AG08396 (cell line): ENCODE data around the gene ADRA1B.
A peak's percentile ranks its signal among the peaks of the same experiment; 100 is the strongest.

Source experiments
- DNase-seq: peaks from one replicate; pipeline ENCODE4 v3.0.0; 2012; ENCODE audit warnings: low spot score, mixed read lengths

Gene ADRA1B

DNA sequence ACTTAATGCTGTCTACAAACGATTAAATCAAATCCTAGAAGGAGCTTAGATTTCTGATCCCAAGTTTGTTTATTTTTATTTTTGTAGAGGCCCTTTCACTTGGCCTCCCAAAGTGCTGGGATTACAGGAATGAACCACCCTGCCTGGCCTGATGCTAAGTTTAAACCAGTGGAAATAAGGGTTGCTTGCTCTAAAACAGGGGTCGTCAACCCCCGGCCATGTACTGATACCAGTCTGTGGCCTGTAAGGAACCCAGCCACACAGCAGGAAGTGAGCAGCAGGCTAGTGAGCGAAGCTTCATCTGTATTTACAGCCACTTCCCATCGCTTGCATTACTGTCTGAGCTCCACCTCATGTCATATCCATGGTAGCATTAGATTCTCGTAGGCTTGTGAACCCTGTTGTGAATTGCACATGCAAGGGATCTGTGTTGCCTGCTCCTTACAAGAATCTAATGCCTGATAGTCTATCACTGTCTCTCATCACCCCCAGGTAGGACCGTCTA, 104.0 kb downstream of the ADRA1B start:
- no peak for DNase-seq

- DNase-seq = no peak
Measured at GRCh38 chr5:160020964-160021363, 104.7 kb downstream of the ADRA1B start.

DNA sequence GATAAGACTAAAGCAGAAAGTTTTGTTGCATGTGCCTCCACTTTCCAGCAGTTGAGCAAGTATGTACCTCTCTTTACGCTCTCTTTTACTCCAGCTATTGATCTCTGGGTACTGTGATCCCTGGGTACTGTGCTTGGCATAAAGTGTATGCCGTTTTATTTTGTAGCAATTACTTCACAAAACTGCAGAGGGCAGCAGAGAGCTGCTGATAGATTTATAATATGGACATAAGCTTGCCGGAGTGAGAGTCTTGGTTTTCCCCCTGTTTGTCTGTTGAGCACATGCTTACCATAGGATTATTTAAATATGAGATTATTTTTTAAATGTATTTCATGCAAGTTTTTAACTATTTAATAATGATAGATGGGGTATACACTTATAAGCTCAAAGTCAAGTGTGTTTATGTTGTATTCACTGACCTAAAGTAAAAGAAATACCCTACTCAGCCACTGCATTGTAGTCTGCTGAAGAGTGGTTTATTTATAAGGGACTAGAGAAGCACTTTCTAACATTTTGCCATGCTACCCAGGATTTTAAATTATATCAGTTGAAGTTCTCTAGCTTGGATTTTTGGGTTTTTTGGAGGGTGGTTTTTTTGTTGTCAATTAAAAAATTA, 105.7 kb downstream of the ADRA1B start:
- peak; percentile 54 for DNase-seq
